GM19468 (cell line): ENCODE data around the gene GHRHR.

Experiments
- ATAC-seq: cut with Tn5 transposase; IDR thresholded peaks from one replicate; pipeline ENCODE4 v1.9.1; 2021; ENCODE audit warnings: mild to moderate bottlenecking, moderate library complexity, moderate number of reproducible peaks; ENCODE audit not compliant: unreplicated experiment; ENCODE audit errors: extremely low read depth

Gene GHRHR

DNA sequence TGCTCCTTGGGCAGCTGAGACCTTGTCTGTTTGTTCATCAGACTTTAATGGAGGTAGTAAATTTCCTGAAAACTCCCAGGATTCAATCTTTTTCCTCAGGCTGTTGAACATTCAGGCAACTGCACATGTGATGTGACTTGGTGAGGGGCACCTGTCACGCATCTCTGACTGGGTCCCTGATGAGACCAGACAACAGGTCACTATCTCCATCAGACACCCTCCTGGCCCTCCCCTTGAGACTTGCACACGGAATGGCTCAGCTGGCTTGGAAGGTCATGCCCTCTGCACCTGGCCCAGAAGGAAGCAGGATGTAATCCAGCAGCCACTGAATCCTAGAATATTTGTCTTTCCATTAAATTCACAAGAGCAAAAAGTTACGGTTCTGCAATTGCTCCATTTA lies 36.2 kb upstream of the GHRHR start:
- no peak for ATAC-seq

GRCh38 chr7:30928254-30928872 lies 35.4 kb upstream of the GHRHR start:
- no peak for ATAC-seq

DNA sequence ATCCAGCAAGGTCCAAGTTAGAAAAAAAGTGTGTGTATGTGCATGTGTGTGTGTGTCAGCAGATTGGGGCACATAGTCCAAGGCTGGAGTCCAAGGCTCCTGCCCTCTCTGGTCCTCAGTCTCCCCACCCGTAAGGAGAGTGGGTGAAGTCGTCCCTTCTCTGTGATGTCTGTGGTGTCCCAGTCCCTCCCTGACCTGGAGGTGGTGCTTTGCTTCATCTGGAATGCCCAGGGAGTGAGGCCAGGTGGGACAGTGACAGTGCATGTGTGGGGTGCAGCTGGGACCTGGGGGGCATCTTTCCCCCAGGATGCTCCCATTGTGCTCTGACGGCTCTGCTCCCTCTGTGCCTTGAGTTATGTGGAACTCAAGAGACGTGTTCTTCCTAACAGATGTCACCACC lies 34.1 kb upstream of the GHRHR start:
- no peak for ATAC-seq

DNA sequence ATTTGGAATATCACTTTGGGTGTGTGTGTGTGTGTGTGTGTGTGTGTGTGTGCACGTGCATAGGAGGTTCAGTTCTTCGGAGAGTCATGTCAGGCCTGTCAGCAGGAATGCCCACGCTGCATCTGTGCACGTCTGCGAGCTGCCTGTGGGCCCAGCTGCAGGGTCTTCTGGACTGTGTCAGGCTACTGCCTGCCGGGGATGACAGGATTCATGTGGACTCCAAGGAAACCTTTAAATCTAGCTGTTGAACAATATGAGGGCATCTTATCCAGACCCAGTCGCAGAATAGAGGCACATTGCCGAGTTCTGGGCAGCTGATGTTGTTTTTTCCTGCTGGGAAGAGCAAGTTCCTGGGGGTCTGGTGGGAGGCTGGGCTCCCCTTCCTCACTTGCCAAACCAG lies 33.1 kb upstream of the GHRHR start:
- ATAC-seq = no peak

DNA sequence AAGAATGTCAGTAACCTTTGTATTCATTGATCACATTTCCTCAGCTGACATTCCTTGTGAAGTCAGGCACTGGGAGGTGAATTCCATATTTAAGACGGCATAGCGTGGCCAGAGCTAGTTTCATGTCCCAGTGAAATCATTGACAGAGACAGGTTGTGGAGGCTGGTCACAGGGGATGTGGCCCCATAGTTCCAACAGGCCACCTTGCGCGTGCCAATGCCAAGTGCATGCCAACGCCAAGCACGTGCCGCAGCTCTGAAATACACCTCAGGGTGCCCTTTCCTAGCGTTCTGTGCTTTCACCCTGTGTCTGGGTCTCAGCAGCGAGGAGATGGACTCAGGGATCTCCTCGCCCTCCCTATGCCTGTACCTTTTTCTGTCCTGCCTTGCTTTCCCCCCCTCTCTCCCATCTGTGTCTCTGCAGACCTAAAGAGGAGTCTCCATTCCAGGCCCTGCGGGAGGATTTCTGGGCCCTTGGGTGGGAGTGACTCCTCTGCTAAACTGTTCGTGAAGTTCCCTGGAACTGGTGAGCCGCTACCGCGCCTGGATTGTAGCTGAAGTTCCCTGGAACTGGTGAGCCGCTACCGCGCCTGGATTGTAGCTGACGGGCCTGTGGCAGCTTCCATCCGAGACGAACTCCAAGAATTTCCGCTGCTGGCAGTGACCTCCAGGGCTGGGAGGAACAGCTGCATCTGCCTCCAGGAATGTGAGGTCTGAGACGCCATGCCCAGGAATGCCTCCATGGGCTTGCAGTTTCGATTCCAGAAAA lies 32.4 kb upstream of the GHRHR start:
- no peak for ATAC-seq

DNA sequence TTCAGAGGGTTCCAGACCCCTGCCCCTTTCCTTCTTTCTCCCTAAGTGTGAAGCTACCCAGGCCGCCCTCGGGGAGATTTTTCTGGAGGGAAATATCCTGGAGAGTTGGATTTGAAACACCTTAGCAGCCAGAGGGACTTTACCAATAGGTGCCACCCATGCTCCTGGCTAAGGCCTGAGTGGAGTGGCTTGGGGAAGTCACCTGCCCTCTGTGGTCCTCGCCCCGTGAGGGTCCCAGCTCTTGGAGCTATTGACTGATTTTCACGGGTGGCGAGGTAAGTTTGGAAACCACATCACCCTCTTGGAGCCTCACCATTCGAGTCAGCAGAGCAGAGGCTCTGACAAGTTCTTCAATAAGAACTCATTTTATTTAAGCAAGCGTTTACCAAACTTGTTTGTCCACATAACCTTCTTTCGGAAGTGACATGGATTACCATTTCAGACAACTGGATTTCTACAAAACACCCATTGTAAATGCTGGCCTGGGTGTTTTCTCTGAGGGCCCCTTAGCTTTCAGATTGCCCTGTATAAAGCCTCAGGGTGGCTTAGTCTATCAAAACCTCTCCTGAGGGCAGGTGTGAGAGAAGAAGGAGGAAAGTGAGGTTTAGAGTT lies 31.7 kb upstream of the GHRHR start:
- ATAC-seq = no peak

DNA sequence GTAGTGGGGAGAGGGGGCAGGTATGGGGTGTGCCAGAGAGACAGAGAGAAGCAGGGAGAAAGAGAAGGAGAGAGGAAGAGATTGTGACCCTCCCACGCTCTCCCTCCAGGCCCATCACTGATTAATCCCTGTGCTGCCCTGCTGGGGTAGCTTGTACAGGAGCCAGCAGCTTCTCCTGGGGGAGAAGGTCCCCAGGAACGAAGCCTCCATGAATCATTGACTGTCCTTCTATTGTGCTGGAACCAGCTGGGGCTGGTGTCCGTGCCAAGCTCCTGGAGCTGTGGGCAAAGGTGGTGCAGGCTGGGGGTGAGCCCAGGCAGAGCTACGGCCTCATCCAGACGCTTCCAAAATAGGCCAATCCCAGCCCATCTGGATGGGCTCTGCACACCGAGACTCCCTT lies 31.2 kb upstream of the GHRHR start:
- ATAC-seq = no peak

DNA sequence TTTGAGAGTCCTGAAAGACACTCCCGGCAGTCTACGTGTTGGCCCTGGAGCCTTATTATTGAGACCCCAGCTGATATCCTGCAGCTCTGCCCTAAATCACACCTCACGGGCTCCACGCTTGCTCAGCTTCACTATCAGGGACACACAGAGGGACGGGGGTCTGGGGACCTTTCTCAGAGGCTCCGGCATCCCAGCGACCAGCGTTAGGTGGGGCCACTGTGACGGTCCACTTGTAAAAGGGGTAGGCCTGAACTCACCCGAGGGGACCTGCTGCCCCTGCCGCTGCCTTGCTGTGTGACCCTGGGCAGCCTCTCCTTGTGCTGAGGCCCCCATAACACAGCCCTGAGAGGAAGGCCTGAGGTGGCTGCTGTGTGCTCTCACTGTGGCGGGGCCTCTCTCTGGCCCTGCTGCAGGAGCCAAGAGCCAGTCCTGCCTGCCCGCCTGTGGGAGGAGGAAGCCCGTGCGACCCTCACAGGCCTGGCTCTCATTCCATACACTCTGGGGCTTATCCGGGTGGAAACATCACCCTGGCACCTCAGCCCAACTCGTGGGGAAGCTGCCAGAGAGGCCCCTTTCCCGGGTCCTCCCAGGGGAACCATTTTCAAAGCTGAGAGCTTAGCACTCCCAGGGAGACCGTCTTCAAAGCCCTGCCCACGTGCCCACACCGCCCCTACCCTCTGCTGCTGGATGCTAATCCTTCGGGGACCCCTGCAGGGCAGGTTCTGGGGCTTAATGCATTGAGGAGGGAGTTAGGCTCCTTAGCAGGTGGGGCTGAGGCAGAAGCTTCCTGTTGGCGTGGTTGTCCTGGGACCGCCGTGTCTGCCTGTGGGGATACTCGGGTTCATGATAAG lies 30.4 kb upstream of the GHRHR start:
- ATAC-seq = no peak

- no peak for ATAC-seq
Observed at GRCh38 chr7:30934225-30934624, 29.5 kb upstream of the GHRHR start.

DNA sequence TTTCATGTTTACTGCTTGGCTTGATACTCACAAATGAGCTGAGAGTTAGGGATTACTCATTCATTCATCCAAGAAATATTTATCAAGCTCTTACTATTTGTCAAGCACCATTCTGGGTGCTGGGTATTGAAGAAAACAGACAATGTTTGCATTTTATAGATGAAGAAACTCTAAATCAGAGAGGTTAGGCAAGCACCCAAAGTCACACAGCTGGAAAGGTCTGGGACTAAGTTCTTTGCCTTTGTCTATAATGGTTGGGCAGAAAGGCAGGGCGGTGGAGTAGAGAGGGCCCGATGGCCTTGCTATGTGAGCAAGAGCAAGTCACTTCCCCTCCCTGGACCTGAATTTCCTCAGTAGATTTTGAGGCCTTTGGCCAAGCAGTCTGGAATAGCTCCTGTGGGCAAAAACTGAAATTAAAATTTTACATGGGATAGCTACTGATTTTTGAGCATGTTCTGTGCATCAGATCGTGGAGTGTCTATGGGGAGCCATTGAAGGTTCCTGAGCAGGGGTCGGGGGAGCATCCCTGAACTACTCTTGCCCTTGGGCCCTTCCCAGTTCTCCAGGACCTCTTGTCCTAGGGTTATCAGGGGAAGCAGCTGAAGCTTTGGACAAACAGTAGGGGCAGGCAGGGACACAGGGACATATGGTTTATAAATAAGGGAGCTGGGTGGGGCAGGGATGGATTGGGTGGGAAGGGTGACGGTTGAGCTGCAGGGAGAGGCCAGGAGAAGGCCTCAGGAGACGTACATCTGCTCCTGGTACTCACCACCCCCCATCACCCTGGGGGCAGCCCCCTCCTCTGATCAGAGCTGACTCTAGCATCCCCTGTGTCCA lies 28.8 kb upstream of the GHRHR start:
- ATAC-seq = no peak

DNA sequence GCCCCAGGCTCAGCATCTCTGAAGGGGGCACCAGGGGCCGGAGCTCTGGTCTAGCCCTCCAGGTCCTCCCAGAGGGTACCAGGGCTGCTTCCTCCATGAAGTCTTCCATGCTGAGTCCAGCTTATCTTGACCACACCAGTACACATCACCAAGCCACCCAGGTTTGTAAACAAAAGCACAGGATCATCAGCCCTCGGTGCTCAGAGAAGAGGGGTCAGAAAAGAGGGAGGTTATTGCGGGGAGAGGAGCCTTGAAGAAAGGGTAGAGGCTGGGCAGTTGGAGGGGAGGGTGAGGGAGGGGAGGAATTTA lies 28.2 kb upstream of the GHRHR start:
- no peak for ATAC-seq

GRCh38 chr7:30936650-30937245 lies 27.0 kb upstream of the GHRHR start:
- ATAC-seq = no peak

GRCh38 chr7:30937416-30937815 lies 26.3 kb upstream of the GHRHR start:
- no peak for ATAC-seq

GRCh38 chr7:30938435-30939316 lies 25.1 kb upstream of the GHRHR start:
- no peak for ATAC-seq

GRCh38 chr7:30941582-30942323 lies 22.0 kb upstream of the GHRHR start:
- no peak for ATAC-seq

DNA sequence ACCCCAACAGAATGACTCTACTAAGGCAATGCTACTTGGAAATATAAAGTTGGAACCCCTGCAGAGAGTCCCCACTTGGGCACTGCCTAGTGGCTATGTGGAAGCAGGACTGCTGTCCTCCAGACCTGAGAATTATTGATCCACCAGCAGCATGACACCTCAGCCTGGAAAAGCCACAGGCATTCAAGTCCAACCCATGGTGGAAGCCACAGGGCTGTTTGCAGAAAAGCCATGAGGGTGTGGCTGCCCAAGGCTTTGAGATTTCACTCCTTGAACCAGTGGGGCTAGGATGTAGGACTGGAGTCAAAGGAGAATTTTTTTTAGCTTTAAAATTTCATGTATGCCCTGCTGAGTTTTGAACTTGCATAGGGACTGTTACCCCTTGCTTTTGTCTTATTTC lies 13.6 kb upstream of the GHRHR start:
- no peak for ATAC-seq

DNA sequence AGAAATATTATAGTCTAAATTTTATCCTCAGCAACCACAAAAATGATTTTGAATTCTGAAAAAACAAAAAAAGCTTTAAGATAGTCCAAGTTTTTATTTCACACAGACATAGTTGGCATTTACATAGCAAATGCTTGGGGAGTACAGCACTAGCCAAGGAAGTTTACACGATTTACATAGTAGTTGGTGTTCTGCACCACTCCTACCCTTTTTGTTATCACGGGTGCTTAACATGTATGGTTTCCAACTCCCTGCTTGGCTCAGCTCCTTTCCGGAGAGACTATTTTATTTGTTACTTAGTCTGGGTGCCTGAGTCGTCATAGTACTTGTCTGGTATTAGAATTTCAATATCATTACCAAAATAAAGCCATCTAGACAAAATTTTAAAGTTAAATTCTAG lies 8.8 kb upstream of the GHRHR start:
- no peak for ATAC-seq

DNA sequence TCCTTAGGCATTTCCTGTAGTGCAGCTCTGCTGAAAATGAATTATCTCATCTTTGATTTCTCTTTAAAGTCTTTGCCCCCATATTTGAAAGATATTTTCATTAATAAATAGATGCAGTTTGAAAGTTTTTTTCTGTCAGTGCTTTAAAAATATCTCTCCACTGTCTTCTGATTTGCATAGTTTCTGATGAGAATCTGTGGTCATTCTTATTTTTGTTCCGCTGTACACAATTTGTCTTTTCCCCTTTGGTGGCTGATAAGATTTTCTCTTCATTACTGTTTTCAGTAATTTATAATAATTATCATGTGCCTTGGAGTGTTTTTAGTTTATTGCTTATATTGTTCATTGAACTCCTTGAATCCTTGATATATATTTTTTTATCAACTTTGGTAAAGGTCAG lies 7.0 kb upstream of the GHRHR start:
- no peak for ATAC-seq
